Psoas muscle (tissue), 8 donors: Measurements from ENCODE around the gene RIC8B. TPM values are rescaled to one million over a fixed set of nuclear protein-coding genes. Genes with fewer than 3 reads are reported as not detected.

Experiments
- ATAC-seq, 4 donors: fragments of 200-7000 bp; cut with Tn5 transposase; one replicate each; pipeline ENCODE4 v1.9.1; 2020; ENCODE audit warnings: moderate library complexity in 3 of 4, mild to moderate bottlenecking in 2 of 4
- DNase-seq, 2 donors: peaks; one replicate each; pipeline ENCODE4 v3.0.0-alpha.2; 2020
- H3K27ac ChIP-seq: fragments of 200-600 bp; one replicate; pipeline ENCODE4 v1.8.0; 2022
- H3K27me3 ChIP-seq, 3 donors: fragments of 200-600 bp in 1 of 3; one replicate each; pipeline versions ENCODE4 v1.6.1 to v1.8.0; 2013 to 2022; ENCODE audit warnings: low read length in 2 of 3, mild to moderate bottlenecking in 2 of 3, moderate library complexity in 1 of 3; ENCODE audit not compliant: insufficient read depth in 3 of 3
- H3K36me3 ChIP-seq, 2 donors: fragments of 200-600 bp in 1 of 2; one replicate each; pipeline versions ENCODE4 v1.6.1 to v1.8.0; 2013 to 2022; ENCODE audit warnings: low read depth in 1 of 2, mild to moderate bottlenecking in 1 of 2, moderate library complexity in 1 of 2; ENCODE audit not compliant: insufficient read depth in 1 of 2
- H3K4me1 ChIP-seq: fragments of 200-600 bp; one replicate; pipeline ENCODE4 v1.8.0; 2022
- H3K4me3 ChIP-seq: fragments of 200-600 bp; one replicate; pipeline ENCODE4 v1.8.0; 2022; ENCODE audit warnings: mild to moderate bottlenecking
- H3K9me3 ChIP-seq: fragments of 200-600 bp; one replicate; pipeline ENCODE4 v1.8.0; 2022
- CTCF ChIP-seq: fragments of 200-600 bp; IDR thresholded peaks from one replicate; pipeline ENCODE4 v1.8.0; 2022; ENCODE audit warnings: antibody characterized with exemption
- WGBS, 3 donors: extraction: QIAGEN DNeasy Blood & Tissue Kit; methylation state at CpG; one replicate each; pipeline versions ENCODE4 v1.1.6 to v1.1.7; 2013; 5-methylcytosine and 5-hydroxymethylcytosine counted together
- intact Hi-C, 2 donors: fragments of 100-400 bp; cut with DNase I; formaldehyde crosslinking; loops; one replicate each; pipeline versions ENCODE4 v1.11.0 to v1.14.2; 2022
- polyA plus RNA-seq, 3 donors: library from polyadenylated mRNA; stranded (reverse); fragments of 200-250 nt; gene quantifications; one replicate each; pipeline ENCODE4 v1.2.3, GENCODE V29; 2013
- total RNA-seq, 4 donors: library from RNA; stranded (reverse); fragmentation: NEBNext Ultra II Directional in 2 of 4; extraction: Animal tissue kit (Norgen Biotek cat#: 25700) in 2 of 4; gene quantifications; one replicate each; pipeline versions ENCODE4 v1.2.1 to v1.2.4, GENCODE V29; 2021 to 2023
- donor health status: healthy with polysubstance abuse.
- donor health status: DM: no; HTN: no; CAD: no; lungs with moderate emphysema.
- donor health status: Bipolar disorder and iron deficiency.
- donor health status: healthy.
- donor health status: DM: yes; HTN: yes; CAD: no.
- donor health status: DM: no; HTN: no; CAD: no.
- donor health status: DM: no; HTN: no; CAD: no.
- donor health status: DM: yes; HTN: yes; CAD: no.

The RIC8B gene
- total and polyA plus RNA-seq, 7 donors: 4.9 to 19.3 (median 10.5) TPM

- intact Hi-C loops: loop anchor here (10.0 kb wide), 1 partner anchor 113 kb away; no protein-coding TSS in a partner anchor
- 82 to 92% (median 89%) methylated on average over 2 of the region's 2 CpGs for WGBS, 3 donors
These were observed 73.4 kb downstream of the RIC8B start for GRCh38 chr12:106847861-106848260.

GRCh38 chr12:106851306-106851705 is 76.8 kb downstream of the RIC8B start:
- no peak for TF ChIP-seq CTCF
- intact Hi-C loops: no loop called here

More at GRCh38 chr12:106847861-106848260, 73.4 kb downstream of the RIC8B start:
- Histone ChIP-seq H3K9me3 (no peaks in the 10 kb centered on the region), H3K27ac (no peak overlapping the region), H3K27me3 (no peaks in the 10 kb centered on the region), H3K36me3 (peaks cover 0 to 59% of the 10 kb centered on the region in 2 donors), H3K4me1 (no peaks in the 10 kb centered on the region), H3K4me3 (no peak overlapping the region)
- DNase-seq (no peak), ATAC-seq (no peak)
- TF ChIP-seq CTCF: no peak

DNA sequence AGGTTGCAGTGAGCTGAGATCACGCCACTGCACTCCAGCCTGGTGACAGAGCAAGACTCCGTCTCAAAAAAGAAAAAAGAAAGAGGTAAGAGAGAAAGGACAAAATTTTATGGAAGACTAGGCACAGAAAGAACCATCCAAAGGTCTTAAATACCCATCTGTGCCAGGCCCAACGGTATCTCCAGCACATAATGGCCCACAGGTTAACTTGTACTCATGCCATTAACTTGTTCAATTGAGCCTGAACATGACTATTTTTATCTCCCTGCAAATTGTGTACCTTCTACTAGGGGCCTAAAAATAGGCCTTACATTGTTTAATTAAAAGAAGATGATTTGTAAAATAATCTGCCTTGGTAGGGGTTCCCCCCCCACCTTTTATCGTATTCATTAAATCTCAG is 80.2 kb downstream of the RIC8B start:
- TF ChIP-seq CTCF: no peak
- H3K36me3 ChIP-seq: peaks cover 0 to 22% of the 10 kb centered on the region in 2 donors
- no peaks in the 10 kb centered on the region for H3K4me1 ChIP-seq
- intact Hi-C loops: no loop called here
- H3K9me3 ChIP-seq: no peaks in the 10 kb centered on the region
- ATAC-seq: no peak
- WGBS, 3 donors: 80 to 87% (median 83%) methylated on average over 4 of the region's 4 CpGs
- no peak overlapping the region for H3K4me3 ChIP-seq
- H3K27me3 ChIP-seq: no peaks in the 10 kb centered on the region
- no peak overlapping the region for H3K27ac ChIP-seq
- DNase-seq: no peak

More at GRCh38 chr12:106851306-106851705, 76.8 kb downstream of the RIC8B start:
- Histone ChIP-seq H3K27ac (no peak overlapping the region), H3K4me1 (no peaks in the 10 kb centered on the region), H3K9me3 (no peaks in the 10 kb centered on the region), H3K36me3 (peaks cover 0 to 35% of the 10 kb centered on the region in 2 donors), H3K4me3 (no peak overlapping the region), H3K27me3 (no peaks in the 10 kb centered on the region)
- ATAC-seq (no peak), DNase-seq (no peak)
- 85 to 95% (median 85%) methylated on average over 5 of the region's 5 CpGs for WGBS, 3 donors

GRCh38 chr12:106855221-106855758 is 80.8 kb downstream of the RIC8B start:
- peaks cover 0 to 25% of the 10 kb centered on the region in 2 donors for H3K36me3 ChIP-seq
- no peak for ATAC-seq
- H3K27ac ChIP-seq: no peak overlapping the region
- H3K4me1 ChIP-seq: no peaks in the 10 kb centered on the region
- H3K9me3 ChIP-seq: no peaks in the 10 kb centered on the region
- intact Hi-C loops: no loop called here
- no peaks in the 10 kb centered on the region for H3K27me3 ChIP-seq
- TF ChIP-seq CTCF: no peak
- 90 to 95% (median 91%) methylated on average over 2 of the region's 2 CpGs for WGBS, 3 donors
- no peak for DNase-seq
- H3K4me3 ChIP-seq: no peak overlapping the region
